ENCODE results near the gene HIVEP3. TPM values are rescaled to one million over a fixed set of nuclear protein-coding genes. Genes with fewer than 3 reads are reported as not detected.
A peak's percentile ranks its signal among the peaks of the same experiment; 100 is the strongest.

HIVEP3 gene
- total RNA-seq, 1 experiment from 2014 or later: 11.0 TPM

- Histone ChIP-seq H3K4me1 (replicated peaks; ENCODE audit: insufficient read depth) (peaks cover 55% of the 10 kb centered on the region), H3K4me2 (no peak overlapping the region), H3K4me3 (no peak overlapping the region)
Measured at GRCh38 chr1:41493626-41494350, 424.9 kb downstream of the HIVEP3 start.

GRCh38 chr1:41493117-41493536 lies 425.6 kb downstream of the HIVEP3 start:
- Histone ChIP-seq H4K20me1 (ENCODE audit: insufficient read depth) (no peaks in the 10 kb centered on the region), H3K27me3 (ENCODE audit: insufficient read depth, low read depth) (no peaks in the 10 kb centered on the region), H2AFZ (no peak overlapping the region), H3K9me2 (ENCODE audit: insufficient read depth) (no peaks in the 10 kb centered on the region), H3K4me3 (no peak overlapping the region), H3K4me1 (replicated peaks; ENCODE audit: insufficient read depth) (peaks cover 48% of the 10 kb centered on the region), H3K27ac (peak overlapping the region; percentile 36; the same call in 1 of the 2 replicates), H3K4me2 (no peak overlapping the region), H3K9me3 (ENCODE audit: insufficient read depth, low read depth) (no peaks in the 10 kb centered on the region), H3K36me3 (ENCODE audit: low read depth) (no peaks in the 10 kb centered on the region), H3F3A (ENCODE audit: insufficient read depth, low read depth) (peaks cover 30% of the 10 kb centered on the region), H3K79me2 (ENCODE audit: low read depth) (no peaks in the 10 kb centered on the region)
- TF ChIP-seq CTCF (conservative IDR thresholded peaks at IDR 0.05): no peak
- TF ChIP-seq EZH2 (IDR thresholded peaks at IDR 0.05; ENCODE audit: low read depth): no peak
- CTCF ChIA-PET: interaction anchor here (0.5 to 2.3 kb wide), 6 partner anchors 9 to 1285 kb away, joined by 3 to 17 read pairs (median 4); partner anchors contain the start of gene EDN2
- intact Hi-C loops (cut with micrococcal nuclease; ENCODE audit: unreplicated experiment): loop anchor here (10.0 kb wide), 1 partner anchor 628 kb away; the partner anchor contains the start of gene CITED4
- no TSS peak for BruUV-seq (replicated peaks)
- POLR2A ChIA-PET (ENCODE audit: unreplicated experiment): interaction anchor here (0.6 to 1.2 kb wide), 4 partner anchors 20 to 729 kb away, joined by 3 to 8 read pairs (median 4); no protein-coding TSS in a partner anchor
- peak; percentile 80 to 86 for DNase-seq

More at GRCh38 chr1:41493626-41494350, 424.9 kb downstream of the HIVEP3 start:
- H3F3A ChIP-seq (ENCODE audit: insufficient read depth, low read depth): peaks cover 37% of the 10 kb centered on the region
- no TSS peak for BruUV-seq (replicated peaks)
- no peaks in the 10 kb centered on the region for H3K9me3 ChIP-seq (ENCODE audit: insufficient read depth, low read depth)
- no peaks in the 10 kb centered on the region for H4K20me1 ChIP-seq (ENCODE audit: insufficient read depth)
- H3K79me2 ChIP-seq (ENCODE audit: low read depth): no peaks in the 10 kb centered on the region
- no peak for DNase-seq
- no peaks in the 10 kb centered on the region for H3K36me3 ChIP-seq (ENCODE audit: low read depth)
- H3K9me2 ChIP-seq (ENCODE audit: insufficient read depth): no peaks in the 10 kb centered on the region
- ChIA-PET CTCF (interaction anchor here (0.5 to 2.3 kb wide), 5 partner anchors 10 to 1284 kb away, joined by 3 to 17 read pairs (median 4); partner anchors contain the start of gene EDN2), POLR2A (ENCODE audit: unreplicated experiment) (interaction anchor here (0.6 to 1.2 kb wide), 4 partner anchors 20 to 728 kb away, joined by 3 to 8 read pairs (median 4); no protein-coding TSS in a partner anchor)
- TF ChIP-seq EZH2 (IDR thresholded peaks at IDR 0.05; ENCODE audit: low read depth): no peak
- intact Hi-C loops (cut with micrococcal nuclease; ENCODE audit: unreplicated experiment): loop anchor here (10.0 kb wide), 1 partner anchor 629 kb away; the partner anchor contains the start of gene CITED4
- no peak overlapping the region for H2AFZ ChIP-seq
- peak overlapping the region; percentile 36; the same call in 1 of the 2 replicates for H3K27ac ChIP-seq
- no peaks in the 10 kb centered on the region for H3K27me3 ChIP-seq (ENCODE audit: insufficient read depth, low read depth)

GRCh38 chr1:41492341-41492848 lies 426.3 kb downstream of the HIVEP3 start:
- ChIA-PET POLR2A (ENCODE audit: unreplicated experiment) (interaction anchor here (1.2 kb wide), 1 partner anchor 19 kb away, joined by 3 read pairs; no protein-coding TSS in a partner anchor), CTCF (interaction anchor here (0.9 to 2.3 kb wide), 7 partner anchors 8 to 74 kb away, joined by 3 to 17 read pairs (median 4); partner anchors contain the start of gene EDN2)
- TF ChIP-seq CTCF (conservative IDR thresholded peaks at IDR 0.05) (peak; percentile 80), EZH2 (IDR thresholded peaks at IDR 0.05; ENCODE audit: low read depth) (no peak)
- Histone ChIP-seq H3K4me2 (no peak overlapping the region), H3K36me3 (ENCODE audit: low read depth) (no peaks in the 10 kb centered on the region), H3K9me2 (ENCODE audit: insufficient read depth) (no peaks in the 10 kb centered on the region), H3K79me2 (ENCODE audit: low read depth) (no peaks in the 10 kb centered on the region), H2AFZ (no peak overlapping the region), H3K9me3 (ENCODE audit: insufficient read depth, low read depth) (no peaks in the 10 kb centered on the region), H4K20me1 (ENCODE audit: insufficient read depth) (no peaks in the 10 kb centered on the region), H3K4me1 (replicated peaks; ENCODE audit: insufficient read depth) (peaks cover 42% of the 10 kb centered on the region), H3K27me3 (ENCODE audit: insufficient read depth, low read depth) (no peaks in the 10 kb centered on the region), H3F3A (ENCODE audit: insufficient read depth, low read depth) (peaks cover 26% of the 10 kb centered on the region), H3K27ac (no peak overlapping the region; the same call in 1 of the 2 replicates), H3K4me3 (no peak overlapping the region)
- DNase-seq: peak in 1 of 2 experiments; percentile 61
- BruUV-seq (replicated peaks): no TSS peak
- intact Hi-C loops (cut with micrococcal nuclease; ENCODE audit: unreplicated experiment): loop anchor here (10.0 kb wide), 1 partner anchor 628 kb away; the partner anchor contains the start of gene CITED4
